H9 (cell line): Measurements from ENCODE around the gene FERMT2. TPM values are rescaled to one million over a fixed set of nuclear protein-coding genes. Genes with fewer than 3 reads are reported as not detected.

ENCODE experiments used
- DNase-seq: peaks from one replicate; pipeline ENCODE4 v3.0.0-alpha.2; 2017
- H2AFZ ChIP-seq: one replicate; pipeline ENCODE4 v1.6.1; 2013; ENCODE audit warnings: mild to moderate bottlenecking, low read length, control low read depth, moderate library complexity
- H2AK5ac ChIP-seq: 2 replicates; pipeline ENCODE4 v1.6.1; 2013; ENCODE audit warnings: low read length, control low read depth, mixed read lengths; ENCODE audit not compliant: insufficient read length
- H2BK120ac ChIP-seq: one replicate; pipeline ENCODE4 v1.6.1; 2013; ENCODE audit warnings: low read depth, mild to moderate bottlenecking, low read length, control low read depth, inconsistent platforms; ENCODE audit not compliant: poor library complexity, severe bottlenecking
- H2BK12ac ChIP-seq: 2 replicates; pipeline ENCODE4 v1.6.1; 2013; ENCODE audit warnings: low read length, control low read depth, mixed read lengths, low read depth; ENCODE audit not compliant: insufficient read length
- H2BK15ac ChIP-seq: 2 replicates; pipeline ENCODE4 v1.6.1; 2013; ENCODE audit warnings: low read depth, low read length, control low read depth
- H2BK20ac ChIP-seq: one replicate; pipeline ENCODE4 v1.6.1; 2013; ENCODE audit warnings: low read depth, mild to moderate bottlenecking, low read length, control low read depth, inconsistent platforms; ENCODE audit not compliant: poor library complexity, severe bottlenecking
- H2BK5ac ChIP-seq: 2 replicates; pipeline ENCODE4 v1.6.1; 2013; ENCODE audit warnings: low read length, control low read depth, mixed read lengths; ENCODE audit not compliant: insufficient read length
- H3K14ac ChIP-seq: 2 replicates; pipeline ENCODE4 v1.6.1; 2013; ENCODE audit warnings: low read length, control low read depth; ENCODE audit not compliant: insufficient read depth
- H3K18ac ChIP-seq: 2 replicates; pipeline ENCODE4 v1.6.1; 2013; ENCODE audit warnings: low read depth, mild to moderate bottlenecking, mixed read lengths, low read length, control low read depth; ENCODE audit not compliant: insufficient read length
- H3K23ac ChIP-seq: 2 replicates; pipeline ENCODE4 v1.6.1; 2013; ENCODE audit warnings: low read length, control low read depth, mixed read lengths, low read depth; ENCODE audit not compliant: insufficient read length
- H3K23me2 ChIP-seq: 2 replicates; pipeline ENCODE4 v1.6.1; 2013; ENCODE audit warnings: low read depth, mild to moderate bottlenecking, mixed read lengths, low read length, control low read depth; ENCODE audit not compliant: insufficient read length, poor library complexity, severe bottlenecking
- H3K27ac ChIP-seq: 2 replicates; pipeline ENCODE4 v1.5.1; 2013; ENCODE audit warnings: low read length, control low read depth, mixed read lengths, low read depth; ENCODE audit not compliant: insufficient read length
- H3K27me3 ChIP-seq: 2 replicates; pipeline ENCODE4 v1.6.1; 2013; ENCODE audit warnings: low read length, control low read depth, inconsistent platforms; ENCODE audit not compliant: insufficient read depth
- H3K4ac ChIP-seq: 2 replicates; pipeline ENCODE4 v1.6.1; 2013; ENCODE audit warnings: low read depth, mild to moderate bottlenecking, control low read depth, inconsistent platforms, low read length, moderate library complexity
- H3K4me1 ChIP-seq: 2 replicates; pipeline ENCODE4 v1.6.1; 2013; ENCODE audit warnings: low read length, control low read depth, inconsistent platforms; ENCODE audit not compliant: insufficient read depth
- H3K4me2 ChIP-seq: 2 replicates; pipeline ENCODE4 v1.6.1; 2013; ENCODE audit warnings: low read length, control low read depth, mixed read lengths; ENCODE audit not compliant: insufficient read length, insufficient read depth
- H3K56ac ChIP-seq: 2 replicates; pipeline ENCODE4 v1.6.1; 2013; ENCODE audit warnings: low read depth, mild to moderate bottlenecking, mixed read lengths, low read length, control low read depth; ENCODE audit not compliant: insufficient read length
- H3K79me1 ChIP-seq: 2 replicates; pipeline ENCODE4 v1.6.1; 2013; ENCODE audit warnings: low read depth, mild to moderate bottlenecking, moderate library complexity, low read length, control low read depth, inconsistent platforms; ENCODE audit not compliant: insufficient read depth, poor library complexity, severe bottlenecking
- H3K79me2 ChIP-seq: 2 replicates; pipeline ENCODE4 v1.6.1; 2013; ENCODE audit warnings: low read length, control low read depth, inconsistent platforms; ENCODE audit not compliant: insufficient read depth
- H3K9ac ChIP-seq: 2 replicates; pipeline ENCODE4 v1.6.1; 2013; ENCODE audit warnings: low read length, control low read depth, mixed read lengths; ENCODE audit not compliant: insufficient read length; ENCODE audit errors: extremely low read depth
- H3K9me3 ChIP-seq: one replicate; pipeline ENCODE4 v1.6.1; 2013; ENCODE audit warnings: low read depth, low read length, inconsistent platforms; ENCODE audit not compliant: control insufficient read depth
- H3T11ph ChIP-seq: one replicate; pipeline ENCODE4 v1.6.1; 2013; ENCODE audit warnings: mild to moderate bottlenecking, low read length, control low read depth, inconsistent platforms
- H4K20me1 ChIP-seq: one replicate; pipeline ENCODE4 v1.6.1; 2013; ENCODE audit not compliant: control insufficient read depth, insufficient read length, insufficient read depth
- H4K5ac ChIP-seq: 2 replicates; pipeline ENCODE4 v1.6.1; 2013; ENCODE audit warnings: low read depth, mild to moderate bottlenecking, mixed read lengths, low read length, control low read depth; ENCODE audit not compliant: insufficient read length
- H4K8ac ChIP-seq: replicated peaks from 2 replicates; pipeline ENCODE4 v1.6.1; 2013; ENCODE audit warnings: low read length, control low read depth, mixed read lengths, low read depth; ENCODE audit not compliant: insufficient read length
- H4K91ac ChIP-seq: 2 replicates; pipeline ENCODE4 v1.6.1; 2013; ENCODE audit warnings: low read depth, mild to moderate bottlenecking, moderate library complexity, mixed read lengths, low read length, control low read depth; ENCODE audit not compliant: insufficient read length
- H3K27ac Mint-ChIP-seq, 3 experiments: 2 replicates in 2 of 3; 3 replicates in 1 of 3; pipeline ENCODE4 v1.8.0; 2020 to 2021; ENCODE audit warnings: mixed read lengths in 3 of 3, mild to moderate bottlenecking in 1 of 3, moderate library complexity in 1 of 3
- H3K27me3 Mint-ChIP-seq: 2 replicates; pipeline ENCODE4 v1.8.0; 2021; ENCODE audit warnings: low read depth, mild to moderate bottlenecking, moderate library complexity, mixed read lengths
- H3K36me3 Mint-ChIP-seq, 3 experiments: 2 replicates in 2 of 3; 3 replicates in 1 of 3; pipeline ENCODE4 v1.8.0; 2020 to 2021; ENCODE audit warnings: low read depth in 3 of 3, mixed read lengths in 3 of 3; ENCODE audit not compliant: insufficient read depth in 1 of 3
- H3K4me1 Mint-ChIP-seq, 2 experiments: 2 replicates each; pipeline ENCODE4 v1.8.0; 2020; ENCODE audit warnings: mixed read lengths in 2 of 2
- H3K4me3 Mint-ChIP-seq, 2 experiments: 2 replicates in 1 of 2; 3 replicates in 1 of 2; pipeline ENCODE4 v1.8.0; 2020 to 2021; ENCODE audit warnings: mild to moderate bottlenecking in 2 of 2, mixed read lengths in 2 of 2, moderate library complexity in 1 of 2
- H3K9me3 Mint-ChIP-seq, 2 experiments: 2 replicates in 1 of 2; 3 replicates in 1 of 2; pipeline ENCODE4 v1.8.0; 2020; ENCODE audit warnings: mild to moderate bottlenecking in 2 of 2, mixed read lengths in 2 of 2, moderate library complexity in 1 of 2
- WGBS: extraction: QIAGEN DNeasy Blood & Tissue Kit; methylation state at CpG from one replicate; pipeline ENCODE4 v1.1.7; 2013; ENCODE audit warnings: missing lambda C conversion rate, low lambda C conversion rate, mixed read lengths; ENCODE audit not compliant: insufficient read length; ENCODE audit errors: extremely low coverage; 5-methylcytosine and 5-hydroxymethylcytosine counted together
- total RNA-seq: library from RNA; stranded (reverse); gene quantifications from 2 replicates; pipeline ENCODE4 v1.2.1, GENCODE V29; 2021
- TF ChIP-seq, protein P1 (sequence below): fragments of 200-600 bp; sonication (generic); conservative IDR thresholded peaks from 3 replicates; pipeline ENCODE4 v1.8.0; 2021; ENCODE audit warnings: antibody characterized with exemption, mild to moderate bottlenecking

FERMT2 gene
- total RNA-seq, 1 experiment from 2014 or later: 128 TPM

DNA sequence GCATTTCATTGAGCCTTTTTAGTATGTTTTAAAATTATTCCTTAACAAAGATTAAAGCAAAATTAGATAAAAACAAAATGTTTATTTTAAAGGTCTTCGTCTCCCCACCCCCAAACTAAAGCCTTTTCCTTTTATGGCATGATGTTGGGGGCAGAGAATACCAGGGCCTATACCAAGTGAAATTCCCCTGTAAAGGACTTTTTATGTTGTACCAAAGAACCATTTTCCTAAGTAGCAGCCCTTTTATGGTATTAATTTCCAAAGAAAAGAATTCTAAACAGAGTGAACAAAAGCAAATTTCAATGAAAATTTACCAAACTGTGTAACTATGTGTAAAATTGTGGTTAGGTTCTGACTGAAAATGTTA lies 87.5 kb downstream of the FERMT2 start:
- H3K27ac Mint-ChIP-seq: no peak overlapping the region
- Histone ChIP-seq H2BK12ac (no peak overlapping the region), H4K91ac (no peak overlapping the region), H4K5ac (no peak overlapping the region), H2BK5ac (no peak overlapping the region), H4K8ac (no peak overlapping the region), H2AFZ (no peak overlapping the region), H3K4ac (no peak overlapping the region), H3K14ac (no peak overlapping the region), H3K56ac (no peak overlapping the region), H3K27me3 (no peaks in the 10 kb centered on the region), H3K9ac (no peak overlapping the region), H2BK15ac (no peak overlapping the region), H3K18ac (no peak overlapping the region), H3K23me2 (no peaks in the 10 kb centered on the region), H3K9me3 (no peaks in the 10 kb centered on the region), H2AK5ac (no peak overlapping the region), H3K23ac (no peak overlapping the region), H3K79me2 (no peaks in the 10 kb centered on the region), H3K4me1 (no peaks in the 10 kb centered on the region; the same call in 1 of the 2 replicates), H3T11ph (no peak overlapping the region), H2BK120ac (no peak overlapping the region), H3K79me1 (no peaks in the 10 kb centered on the region), H3K27ac (no peak overlapping the region), H3K4me2 (no peak overlapping the region), H4K20me1 (no peaks in the 10 kb centered on the region), H2BK20ac (no peak overlapping the region)
- peaks cover 24 to 56% (median 48%) of the 10 kb centered on the region in 3 experiments for H3K36me3 Mint-ChIP-seq
- no CpG with 5 or more reads among the region's 1 CpG for WGBS
- H3K9me3 Mint-ChIP-seq: no peaks in the 10 kb centered on the region
- H3K4me1 Mint-ChIP-seq: 0 out of 4 replicates have a peak, but pooled peaks cover 0 to 2% of the 10 kb centered on the region in 2 experiments
- no peak overlapping the region for H3K4me3 Mint-ChIP-seq
- no peaks in the 10 kb centered on the region for H3K27me3 Mint-ChIP-seq
- DNase-seq: no peak
- TF ChIP-seq, protein P1, sequence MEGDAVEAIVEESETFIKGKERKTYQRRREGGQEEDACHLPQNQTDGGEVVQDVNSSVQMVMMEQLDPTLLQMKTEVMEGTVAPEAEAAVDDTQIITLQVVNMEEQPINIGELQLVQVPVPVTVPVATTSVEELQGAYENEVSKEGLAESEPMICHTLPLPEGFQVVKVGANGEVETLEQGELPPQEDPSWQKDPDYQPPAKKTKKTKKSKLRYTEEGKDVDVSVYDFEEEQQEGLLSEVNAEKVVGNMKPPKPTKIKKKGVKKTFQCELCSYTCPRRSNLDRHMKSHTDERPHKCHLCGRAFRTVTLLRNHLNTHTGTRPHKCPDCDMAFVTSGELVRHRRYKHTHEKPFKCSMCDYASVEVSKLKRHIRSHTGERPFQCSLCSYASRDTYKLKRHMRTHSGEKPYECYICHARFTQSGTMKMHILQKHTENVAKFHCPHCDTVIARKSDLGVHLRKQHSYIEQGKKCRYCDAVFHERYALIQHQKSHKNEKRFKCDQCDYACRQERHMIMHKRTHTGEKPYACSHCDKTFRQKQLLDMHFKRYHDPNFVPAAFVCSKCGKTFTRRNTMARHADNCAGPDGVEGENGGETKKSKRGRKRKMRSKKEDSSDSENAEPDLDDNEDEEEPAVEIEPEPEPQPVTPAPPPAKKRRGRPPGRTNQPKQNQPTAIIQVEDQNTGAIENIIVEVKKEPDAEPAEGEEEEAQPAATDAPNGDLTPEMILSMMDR: no peak
